ENCODE results near the gene CHD9.
"Not testable (repeated sequence)": the region's sequence is repeated elsewhere in the genome, so short reads cannot be mapped to it uniquely, and the experiment has no call there.

CHD9 gene

DNA sequence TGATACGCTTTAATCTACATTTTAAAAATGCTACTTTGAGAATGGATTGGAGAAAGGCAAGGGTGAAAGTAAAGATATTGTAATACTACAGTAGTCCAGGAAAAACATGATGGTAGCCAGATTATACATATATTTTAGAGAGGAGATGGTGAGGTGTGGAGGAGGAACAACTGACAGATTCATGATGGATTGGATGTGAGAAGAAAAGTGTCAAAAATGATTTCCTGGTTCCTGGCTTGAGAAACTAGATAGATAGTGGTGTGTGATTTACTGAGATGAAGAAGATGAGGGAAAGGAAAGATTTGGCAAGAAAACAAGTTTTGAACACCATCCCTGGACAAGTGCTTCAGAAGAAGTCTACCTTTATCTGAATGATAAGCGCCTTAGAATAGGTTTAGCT is 80.5 kb downstream of the CHD9 start:
- no peak for DNase-seq

DNA sequence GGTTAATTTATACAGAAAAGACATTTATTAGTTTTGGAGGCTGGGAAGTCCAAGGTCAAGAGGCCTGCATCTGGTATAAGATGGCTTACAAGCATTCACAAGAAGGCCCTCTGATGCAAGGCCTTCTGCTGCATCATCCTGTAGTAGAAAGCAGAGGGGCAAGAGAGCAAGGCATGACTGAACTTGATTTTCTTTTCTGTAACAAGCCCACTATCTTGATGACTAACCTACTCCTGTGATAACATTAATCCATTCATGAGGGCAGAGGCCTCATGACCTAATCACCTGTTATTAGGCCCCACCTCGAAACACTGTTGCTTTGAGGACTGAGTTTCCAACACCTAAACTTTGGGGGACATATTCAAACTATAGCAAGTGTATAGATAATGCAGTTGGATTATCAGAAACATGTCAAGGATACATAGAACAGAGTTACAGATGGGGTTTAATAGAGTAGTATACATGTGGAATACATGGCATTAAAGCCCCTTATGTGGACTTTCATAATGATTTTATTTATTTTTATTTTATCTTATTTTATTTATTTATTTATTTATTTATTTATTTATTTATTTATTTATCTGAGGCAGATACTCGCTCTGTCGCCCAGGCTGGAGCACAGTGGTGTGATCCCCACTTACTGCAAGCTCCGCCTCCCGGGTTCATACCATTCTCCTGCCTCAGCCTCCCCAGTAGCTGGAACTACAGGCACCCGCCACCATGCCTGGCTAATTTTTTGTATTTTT is 88.2 kb downstream of the CHD9 start:
- no peak for DNase-seq

GRCh38 chr16:53147500-53148065 is 92.8 kb downstream of the CHD9 start:
- no peak for DNase-seq

GRCh38 chr16:53150769-53151168 is 96.0 kb downstream of the CHD9 start:
- no peak for DNase-seq

DNA sequence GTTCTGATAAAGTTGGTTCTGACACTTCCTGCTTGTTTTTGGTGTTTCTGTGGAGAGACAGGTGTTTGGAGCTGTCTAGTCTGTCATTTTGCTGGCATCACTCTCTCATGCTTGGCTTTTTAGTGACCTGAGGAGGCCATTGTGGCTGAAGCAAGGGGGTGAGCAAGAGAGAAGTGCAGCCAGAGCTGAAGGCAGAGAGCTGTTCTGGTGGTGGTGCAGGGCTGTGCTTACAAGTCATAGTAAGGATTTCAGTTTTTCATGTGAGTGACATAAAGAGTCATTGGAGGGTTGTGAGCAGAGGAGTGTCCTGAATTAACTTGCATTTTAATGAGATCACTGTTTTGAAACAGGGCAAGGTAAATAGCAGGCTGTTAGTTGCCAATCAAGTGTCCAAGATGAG is 97.5 kb downstream of the CHD9 start:
- no peak for DNase-seq

DNA sequence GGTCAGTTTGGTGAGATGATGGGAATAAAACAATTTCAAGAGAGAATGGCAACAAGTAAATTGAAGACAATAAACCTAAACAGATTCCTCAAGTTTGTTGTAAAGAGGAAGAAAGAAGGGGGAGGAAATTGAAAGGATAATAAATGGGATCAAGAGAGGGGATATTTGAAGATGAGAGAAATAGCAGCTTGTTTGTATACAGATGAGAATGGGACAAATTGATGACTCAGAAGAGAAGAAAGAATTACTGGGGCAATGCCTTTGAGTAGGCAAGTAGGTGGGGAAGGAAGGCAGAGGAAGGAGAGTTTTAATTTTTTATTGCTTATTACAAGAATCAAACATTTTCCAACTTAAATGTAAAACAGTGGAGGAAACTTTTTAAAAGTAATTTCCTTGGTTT is 98.3 kb downstream of the CHD9 start:
- DNase-seq = no peak

- DNase-seq = no peak
Measured at GRCh38 chr16:53154513-53154912, 99.7 kb downstream of the CHD9 start.

DNA sequence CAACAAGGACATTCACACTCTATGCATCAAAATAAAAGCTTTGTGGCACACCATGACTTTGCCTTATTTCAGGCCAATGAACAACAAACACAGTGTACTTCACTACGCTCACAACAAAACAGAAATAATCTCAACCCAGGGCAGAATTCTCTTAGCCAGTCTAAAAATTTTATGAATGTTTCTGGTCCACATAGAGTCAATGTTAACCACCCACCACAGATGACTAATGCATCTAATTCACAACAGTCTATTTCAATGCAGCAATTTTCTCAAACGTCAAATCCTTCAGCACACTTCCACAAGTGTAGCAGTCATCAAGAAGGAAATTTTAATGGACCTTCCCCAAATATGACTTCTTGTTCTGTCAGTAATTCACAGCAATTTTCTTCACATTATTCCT is 101.7 kb downstream of the CHD9 start:
- no peak for DNase-seq

DNA sequence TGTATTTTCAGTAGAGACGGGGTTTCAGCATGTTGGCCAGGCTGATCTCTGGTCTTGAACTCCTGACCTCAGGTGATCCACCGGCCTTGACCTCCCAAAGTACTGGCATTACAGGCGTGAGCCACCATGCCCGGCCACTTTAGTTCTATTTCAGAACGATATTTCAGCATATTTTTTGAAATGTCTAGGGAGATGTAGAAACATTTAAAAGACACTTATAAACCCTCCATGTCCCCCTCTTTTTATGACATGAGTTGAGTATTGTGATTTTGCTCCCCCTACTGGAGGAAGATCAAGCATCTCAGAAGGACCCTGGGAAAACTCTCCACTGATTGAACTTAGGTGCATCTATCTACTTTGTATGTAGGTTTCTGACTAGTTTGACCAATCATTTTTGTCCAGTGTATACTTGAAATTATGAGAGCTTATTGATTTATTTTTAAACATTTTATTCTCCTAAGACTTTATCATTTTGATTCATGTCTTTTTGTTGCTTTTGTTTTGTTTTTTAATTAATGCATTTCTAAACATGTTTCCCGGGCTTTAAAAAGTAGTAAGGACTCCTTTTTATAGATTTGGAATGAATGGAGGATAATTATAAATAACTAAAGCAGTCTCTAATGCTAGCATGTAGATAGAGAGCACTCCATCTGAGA is 105.1 kb downstream of the CHD9 start:
- no peak for DNase-seq

DNA sequence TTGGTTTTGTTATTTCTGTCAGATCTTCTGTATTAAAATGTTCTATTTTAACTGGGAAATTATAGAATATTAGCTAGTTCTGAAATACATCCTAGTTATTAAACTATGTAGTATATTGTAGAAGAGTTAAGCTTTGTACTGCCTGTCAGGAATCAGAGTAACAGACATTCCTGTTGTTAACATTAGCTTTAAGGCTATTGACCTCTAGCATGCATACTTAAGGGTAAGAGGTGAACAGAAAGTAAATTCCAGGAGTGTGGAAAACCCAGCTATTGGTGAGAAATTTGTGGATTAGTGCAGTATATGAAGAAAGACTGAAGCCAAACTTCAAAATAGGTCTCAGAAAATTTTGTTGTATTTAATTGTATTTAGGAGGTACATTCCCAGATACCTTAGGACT is 111.3 kb downstream of the CHD9 start:
- DNase-seq = no peak

GRCh38 chr16:53168744-53169143 is 114.0 kb downstream of the CHD9 start:
- no peak for DNase-seq

GRCh38 chr16:53172517-53172916 is 117.7 kb downstream of the CHD9 start:
- DNase-seq = no peak

DNA sequence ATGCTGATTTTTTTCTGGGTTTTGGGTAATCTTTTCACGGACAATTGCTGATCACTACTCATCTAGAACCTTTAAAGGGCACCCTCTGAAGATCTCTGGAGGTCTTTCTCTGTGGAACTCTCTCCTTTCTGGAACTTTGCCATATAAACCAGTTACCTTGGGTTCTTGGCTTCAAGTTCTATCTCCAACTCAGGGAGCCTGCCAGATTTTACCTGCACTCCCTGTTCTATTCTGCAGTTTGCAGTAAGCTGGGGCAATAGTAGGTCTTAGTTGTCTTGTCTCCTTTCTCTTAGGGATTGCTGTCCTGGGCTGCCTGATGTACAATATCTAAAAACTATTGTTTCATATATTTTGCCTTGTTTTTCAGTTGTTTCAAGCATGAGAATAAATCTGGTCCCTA is 120.3 kb downstream of the CHD9 start:
- no peak for DNase-seq

GRCh38 chr16:53176434-53176833 is 121.6 kb downstream of the CHD9 start:
- no peak for DNase-seq

GRCh38 chr16:53183442-53183841 is 128.7 kb downstream of the CHD9 start:
- no peak for DNase-seq

- not testable (repeated sequence) for DNase-seq
Measured at GRCh38 chr16:53185741-53186140, 130.9 kb downstream of the CHD9 start.

GRCh38 chr16:53187775-53188174 is 133.0 kb downstream of the CHD9 start:
- no peak for DNase-seq

GRCh38 chr16:53191413-53191812 is 136.6 kb downstream of the CHD9 start:
- DNase-seq = no peak

GRCh38 chr16:53198933-53199332 is 144.1 kb downstream of the CHD9 start:
- DNase-seq = no peak

- DNase-seq = no peak
Measured at GRCh38 chr16:53201900-53202299, 147.1 kb downstream of the CHD9 start.

- DNase-seq = no peak
Measured at GRCh38 chr16:53202398-53202797, 147.6 kb downstream of the CHD9 start.

DNA sequence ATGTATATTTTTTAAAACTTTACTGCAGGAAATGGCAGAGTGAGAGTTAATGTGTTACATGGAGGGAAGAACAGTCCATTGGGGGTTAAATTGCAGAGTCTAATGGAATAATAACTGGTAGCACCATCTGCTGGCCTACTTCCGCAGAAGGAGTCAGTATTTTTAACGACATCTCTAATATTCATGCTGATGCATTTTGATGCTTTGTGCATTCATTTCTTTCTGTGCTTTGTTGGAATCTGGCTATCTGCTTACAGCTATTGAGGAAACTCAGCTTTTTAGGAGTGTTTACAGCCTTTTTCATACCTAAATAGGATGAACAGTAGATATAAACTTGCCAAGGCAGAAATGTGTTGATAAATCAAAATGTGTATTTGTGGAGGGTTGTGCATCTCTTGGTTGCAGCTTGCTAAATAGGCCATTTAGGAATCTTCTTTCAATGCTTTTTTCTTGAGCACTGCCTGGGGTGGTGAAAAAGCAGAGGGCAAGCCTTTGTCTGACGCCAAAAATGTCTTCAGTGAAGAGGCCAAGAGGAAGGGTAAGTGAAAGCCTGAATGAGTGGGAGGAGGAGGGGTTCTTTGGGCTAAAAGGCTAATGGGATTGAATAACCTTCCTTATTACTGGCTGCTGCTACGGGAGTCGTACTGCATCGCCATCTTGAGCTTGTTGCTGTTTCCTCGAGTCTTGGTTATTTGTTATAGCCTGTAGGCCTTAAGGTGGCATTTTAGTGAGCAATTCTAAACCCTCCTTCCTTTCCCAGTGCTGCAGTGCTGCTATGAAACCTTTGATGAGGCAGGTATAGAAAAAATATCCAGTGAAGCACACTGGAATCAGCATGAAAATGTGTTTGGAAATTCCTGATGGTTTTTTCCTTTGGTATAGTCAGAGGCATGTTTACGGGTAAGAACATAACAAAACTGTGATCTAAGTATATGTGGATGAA is 153.3 kb downstream of the CHD9 start:
- DNase-seq = peak; percentile 82

GRCh38 chr16:53209429-53209828 is 154.6 kb downstream of the CHD9 start:
- no peak for DNase-seq
